Astrocyte (in vitro differentiated cells and primary cell): ENCODE results near the gene EFCC1. TPM values are rescaled to one million over a fixed set of nuclear protein-coding genes. Genes with fewer than 3 reads are reported as not detected.

Experiments used
- DNase-seq: peaks from one replicate; pipeline ENCODE4 v3.0.0-alpha.2; 2010; ENCODE audit warnings: low read depth
- FAIRE-seq: peaks from 2 replicates; lab custom pipeline; 2011; peaks lifted over from hg19 to GRCh38; lab: Jason Lieb, UNC
- H2AFZ ChIP-seq: 2 replicates; pipeline ENCODE4 v1.6.0; 2012; ENCODE audit warnings: low read depth, low read length, inconsistent platforms
- H3K27ac ChIP-seq: 2 replicates; pipeline ENCODE4 v1.5.1; 2011; ENCODE audit warnings: low read depth, low read length, inconsistent platforms
- H3K27me3 ChIP-seq: 2 replicates; pipeline ENCODE4 v1.6.0; 2011; ENCODE audit warnings: low read length, inconsistent platforms; ENCODE audit not compliant: insufficient read depth
- H3K36me3 ChIP-seq: 2 replicates; pipeline ENCODE4 v1.5.1; 2011; ENCODE audit warnings: low read length, inconsistent platforms; ENCODE audit not compliant: insufficient read depth
- H3K4me1 ChIP-seq: 2 replicates; pipeline ENCODE4 v1.5.1; 2011; ENCODE audit warnings: low read length, inconsistent platforms; ENCODE audit not compliant: insufficient read depth
- H3K4me2 ChIP-seq: 2 replicates; pipeline ENCODE4 v1.6.0; 2012; ENCODE audit warnings: low read length, inconsistent platforms
- H3K4me3 ChIP-seq: 2 replicates; pipeline ENCODE4 v1.5.1; 2011; ENCODE audit warnings: low read depth, mild to moderate bottlenecking, low read length, inconsistent platforms; ENCODE audit not compliant: insufficient read depth
- H3K79me2 ChIP-seq: 2 replicates; pipeline ENCODE4 v1.6.0; 2012; ENCODE audit warnings: mild to moderate bottlenecking, low read length, inconsistent platforms; ENCODE audit not compliant: insufficient read depth
- H3K9ac ChIP-seq: 2 replicates; pipeline ENCODE4 v1.6.0; 2012; ENCODE audit warnings: mild to moderate bottlenecking, low read length, inconsistent platforms
- H3K9me3 ChIP-seq: 2 replicates; pipeline ENCODE4 v1.5.1; 2012; ENCODE audit warnings: low read depth, mild to moderate bottlenecking, low read length, inconsistent platforms; ENCODE audit not compliant: insufficient read depth
- H4K20me1 ChIP-seq: 2 replicates; pipeline ENCODE4 v1.6.0; 2012; ENCODE audit warnings: low read length, inconsistent platforms; ENCODE audit not compliant: insufficient read depth
- H3K27ac Mint-ChIP-seq: one replicate; pipeline ENCODE4 v1.8.0; 2021; ENCODE audit warnings: mild to moderate bottlenecking, mixed read lengths; ENCODE audit not compliant: unreplicated experiment
- H3K27me3 Mint-ChIP-seq: one replicate; pipeline ENCODE4 v1.8.0; 2021; ENCODE audit warnings: low read depth, mixed read lengths; ENCODE audit not compliant: unreplicated experiment
- H3K36me3 Mint-ChIP-seq: one replicate; pipeline ENCODE4 v1.8.0; 2021; ENCODE audit warnings: low read depth, mixed read lengths; ENCODE audit not compliant: unreplicated experiment
- H3K4me1 Mint-ChIP-seq: one replicate; pipeline ENCODE4 v1.8.0; 2021; ENCODE audit warnings: low read depth, mixed read lengths; ENCODE audit not compliant: unreplicated experiment
- H3K4me3 Mint-ChIP-seq: one replicate; pipeline ENCODE4 v1.8.0; 2021; ENCODE audit warnings: mild to moderate bottlenecking, moderate library complexity, mixed read lengths; ENCODE audit not compliant: unreplicated experiment
- H3K9me3 Mint-ChIP-seq: one replicate; pipeline ENCODE4 v1.8.0; 2021; ENCODE audit warnings: mild to moderate bottlenecking, mixed read lengths; ENCODE audit not compliant: unreplicated experiment
- EZH2 ChIP-seq: IDR thresholded peaks from 2 replicates; pipeline ENCODE4 v1.6.1; 2012; ENCODE audit warnings: mild to moderate bottlenecking, low read length, inconsistent platforms; ENCODE audit not compliant: insufficient read depth
- total RNA-seq: library from RNA; stranded (reverse); gene quantifications from 2 replicates; pipeline ENCODE4 v1.2.1, GENCODE V29; 2021
- TF ChIP-seq, protein P1 (sequence below): IDR thresholded peaks from 2 replicates; pipeline ENCODE4 v1.5.1; 2011; ENCODE audit warnings: low read depth, mild to moderate bottlenecking, inconsistent platforms, low read length, moderate library complexity; ENCODE audit not compliant: insufficient read depth

The EFCC1 gene
- total RNA-seq, 1 donor from 2014 or later = not detected

DNA sequence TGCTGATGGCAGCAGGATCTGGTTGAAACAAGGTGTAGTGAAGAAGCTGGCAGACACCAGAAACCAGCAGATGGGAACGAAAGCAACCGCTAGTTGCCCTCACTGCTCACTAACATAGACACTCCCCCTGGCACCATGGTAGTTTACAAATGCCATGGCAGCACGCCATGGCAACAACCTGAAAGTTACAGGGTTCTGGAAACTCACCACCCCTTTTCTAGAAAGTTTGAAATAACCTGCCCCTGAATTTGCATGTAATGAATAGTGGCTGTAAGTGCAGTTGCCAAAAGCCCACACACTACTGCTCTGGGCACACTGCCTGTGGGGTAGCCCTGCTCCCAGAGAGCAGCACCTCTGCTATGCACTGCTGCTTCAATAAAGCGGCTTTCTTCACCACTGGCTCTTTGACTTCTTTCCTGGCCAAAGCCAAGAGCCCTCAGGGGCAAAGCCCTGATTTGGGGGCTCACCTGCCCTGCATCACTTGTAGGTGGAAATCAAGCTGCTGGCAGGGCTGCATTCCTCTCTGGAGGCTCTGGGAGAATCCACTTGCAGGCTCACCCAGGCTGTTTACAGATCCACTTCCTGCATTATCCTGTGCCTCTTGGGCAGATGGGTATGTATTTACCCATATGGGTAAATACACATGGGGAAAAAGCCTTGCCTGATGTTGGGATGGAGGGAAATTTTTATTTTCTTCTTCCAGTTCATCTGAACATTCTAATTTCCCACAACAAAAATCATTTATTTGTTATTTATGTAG lies 57.5 kb downstream of the EFCC1 start:
- TF ChIP-seq EZH2 = no peak
- TF ChIP-seq, protein P1, sequence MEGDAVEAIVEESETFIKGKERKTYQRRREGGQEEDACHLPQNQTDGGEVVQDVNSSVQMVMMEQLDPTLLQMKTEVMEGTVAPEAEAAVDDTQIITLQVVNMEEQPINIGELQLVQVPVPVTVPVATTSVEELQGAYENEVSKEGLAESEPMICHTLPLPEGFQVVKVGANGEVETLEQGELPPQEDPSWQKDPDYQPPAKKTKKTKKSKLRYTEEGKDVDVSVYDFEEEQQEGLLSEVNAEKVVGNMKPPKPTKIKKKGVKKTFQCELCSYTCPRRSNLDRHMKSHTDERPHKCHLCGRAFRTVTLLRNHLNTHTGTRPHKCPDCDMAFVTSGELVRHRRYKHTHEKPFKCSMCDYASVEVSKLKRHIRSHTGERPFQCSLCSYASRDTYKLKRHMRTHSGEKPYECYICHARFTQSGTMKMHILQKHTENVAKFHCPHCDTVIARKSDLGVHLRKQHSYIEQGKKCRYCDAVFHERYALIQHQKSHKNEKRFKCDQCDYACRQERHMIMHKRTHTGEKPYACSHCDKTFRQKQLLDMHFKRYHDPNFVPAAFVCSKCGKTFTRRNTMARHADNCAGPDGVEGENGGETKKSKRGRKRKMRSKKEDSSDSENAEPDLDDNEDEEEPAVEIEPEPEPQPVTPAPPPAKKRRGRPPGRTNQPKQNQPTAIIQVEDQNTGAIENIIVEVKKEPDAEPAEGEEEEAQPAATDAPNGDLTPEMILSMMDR = no peak
- Histone ChIP-seq H3K27ac (no peak overlapping the region), H3K4me2 (no peak overlapping the region), H4K20me1 (no peaks in the 10 kb centered on the region), H3K9ac (no peak overlapping the region), H3K4me3 (no peak overlapping the region), H3K4me1 (no peaks in the 10 kb centered on the region), H3K9me3 (no peaks in the 10 kb centered on the region), H3K27me3 (peaks cover 18% of the 10 kb centered on the region), H3K36me3 (no peaks in the 10 kb centered on the region), H3K79me2 (no peaks in the 10 kb centered on the region), H2AFZ (no peak overlapping the region)
- H3K4me1 Mint-ChIP-seq = peaks cover 3% of the 10 kb centered on the region
- DNase-seq = no peak
- peaks cover 2% of the 10 kb centered on the region for H3K9me3 Mint-ChIP-seq
- FAIRE-seq = no peak
- no peaks in the 10 kb centered on the region for H3K36me3 Mint-ChIP-seq
- peaks cover 33% of the 10 kb centered on the region for H3K27me3 Mint-ChIP-seq
- no peak overlapping the region for H3K4me3 Mint-ChIP-seq
- H3K27ac Mint-ChIP-seq = no peak overlapping the region

DNA sequence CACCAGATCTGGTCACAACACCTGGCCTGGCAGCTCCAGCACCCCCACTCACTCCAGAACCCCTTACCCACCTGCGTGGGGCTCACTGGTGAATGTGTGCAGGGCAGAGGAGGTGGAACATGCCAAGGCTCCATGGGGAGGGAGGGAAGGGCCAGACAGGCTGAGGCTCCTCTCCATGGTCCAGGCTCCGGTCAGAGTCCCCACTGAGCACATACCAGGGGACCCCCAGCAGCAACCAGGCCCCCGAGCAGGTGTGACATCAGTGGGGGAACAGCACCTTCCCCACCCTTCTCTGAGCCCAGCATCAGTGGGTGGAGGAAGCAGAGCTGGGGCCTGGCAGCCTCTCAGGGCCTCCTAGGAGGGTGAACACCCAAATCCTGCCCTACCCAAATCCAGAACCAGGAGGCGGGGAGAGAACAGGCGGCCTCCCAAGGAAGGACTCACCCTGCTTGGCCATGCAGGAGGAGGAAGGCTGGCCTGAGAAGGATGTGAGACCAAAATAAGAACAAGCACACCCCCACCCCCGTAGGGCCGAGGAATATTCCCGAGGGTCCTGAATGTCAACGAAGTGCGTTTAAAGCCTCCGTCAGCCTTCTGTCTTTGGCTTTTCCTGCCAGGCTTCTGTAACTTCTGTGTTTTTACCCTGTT lies 58.3 kb downstream of the EFCC1 start:
- Histone ChIP-seq H3K4me3 (no peak overlapping the region), H3K4me2 (no peak overlapping the region), H4K20me1 (no peaks in the 10 kb centered on the region), H3K9me3 (no peaks in the 10 kb centered on the region), H3K27me3 (peaks cover 18% of the 10 kb centered on the region), H3K36me3 (no peaks in the 10 kb centered on the region), H3K9ac (no peak overlapping the region), H2AFZ (no peak overlapping the region), H3K79me2 (no peaks in the 10 kb centered on the region), H3K4me1 (no peaks in the 10 kb centered on the region), H3K27ac (no peak overlapping the region)
- no peaks in the 10 kb centered on the region for H3K36me3 Mint-ChIP-seq
- no peak for FAIRE-seq
- TF ChIP-seq EZH2 = no peak
- TF ChIP-seq, protein P1 = no peak
- no peak for DNase-seq
- H3K27me3 Mint-ChIP-seq = peaks cover 36% of the 10 kb centered on the region
- H3K4me3 Mint-ChIP-seq = no peak overlapping the region
- H3K9me3 Mint-ChIP-seq = peaks cover 2% of the 10 kb centered on the region
- H3K4me1 Mint-ChIP-seq = peaks cover 3% of the 10 kb centered on the region
- no peak overlapping the region for H3K27ac Mint-ChIP-seq
